DMS79 treated with DMSO at 0.1 percent for 48 hours (cell line): ENCODE data around the gene PIMREG.

Source experiments
- DNase-seq: peaks from one replicate; lab custom pipeline; 2025; lab: John Stamatoyannopoulos, UW

The PIMREG gene

DNA sequence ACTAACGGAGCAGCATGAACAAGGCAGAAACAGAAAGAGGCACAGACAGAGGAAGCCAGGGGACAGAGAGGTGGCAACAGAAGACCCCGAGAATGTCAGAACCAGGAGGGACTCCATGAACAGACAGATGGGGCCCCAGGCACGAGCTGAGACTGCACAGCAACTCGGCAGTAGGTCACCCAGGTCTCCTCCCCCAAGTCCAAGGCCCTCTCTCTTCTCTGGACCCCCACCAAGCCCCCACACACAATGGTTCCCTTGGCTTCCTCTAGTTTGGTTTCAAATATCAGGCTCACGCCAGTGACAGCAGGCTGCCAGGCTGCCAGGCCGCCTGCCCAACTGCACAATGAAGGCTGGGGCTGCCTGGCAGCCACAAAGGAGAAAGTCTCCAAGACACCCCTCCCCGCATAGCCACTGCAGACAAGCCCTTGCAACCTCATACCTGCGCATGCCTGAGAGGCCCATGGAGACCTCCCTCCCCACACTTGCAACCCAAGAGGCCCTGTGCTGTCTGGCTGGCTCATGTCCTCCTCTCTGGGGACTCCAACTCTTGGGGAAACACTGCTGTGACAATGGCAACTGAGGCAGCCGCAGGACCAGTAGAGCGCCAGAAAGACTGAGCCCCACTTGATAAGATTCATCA lies 54.8 kb downstream of the PIMREG start:
- DNase-seq, result no peak
